Suprapubic skin (tissue), 4 donors: ENCODE measurements around the gene SCN7A.

ENCODE experiments used
- CTCF ChIP-seq, 2 donors: fragments of 200-600 bp in 1 of 2; fragments of 450-650 bp in 1 of 2; sonication (generic) in 1 of 2; IDR thresholded peaks; one replicate each; pipeline ENCODE4 v1.5.1; 2016 to 2019; ENCODE audit warnings: antibody characterized with exemption in 2 of 2, mild to moderate bottlenecking in 1 of 2, moderate library complexity in 1 of 2
- POLR2A ChIP-seq, 2 donors: fragments of 450-650 bp; IDR thresholded peaks; one replicate each; pipeline ENCODE4 v1.6.1; 2017; ENCODE audit warnings: antibody characterized with exemption in 2 of 2, mild to moderate bottlenecking in 2 of 2, moderate library complexity in 2 of 2
- POLR2AphosphoS5 ChIP-seq, 3 donors: sonication (generic); formaldehyde crosslinking; IDR thresholded peaks; one replicate each; pipeline ENCODE4 v1.6.1; 2017; ENCODE audit warnings: antibody characterized with exemption in 3 of 3

DNA sequence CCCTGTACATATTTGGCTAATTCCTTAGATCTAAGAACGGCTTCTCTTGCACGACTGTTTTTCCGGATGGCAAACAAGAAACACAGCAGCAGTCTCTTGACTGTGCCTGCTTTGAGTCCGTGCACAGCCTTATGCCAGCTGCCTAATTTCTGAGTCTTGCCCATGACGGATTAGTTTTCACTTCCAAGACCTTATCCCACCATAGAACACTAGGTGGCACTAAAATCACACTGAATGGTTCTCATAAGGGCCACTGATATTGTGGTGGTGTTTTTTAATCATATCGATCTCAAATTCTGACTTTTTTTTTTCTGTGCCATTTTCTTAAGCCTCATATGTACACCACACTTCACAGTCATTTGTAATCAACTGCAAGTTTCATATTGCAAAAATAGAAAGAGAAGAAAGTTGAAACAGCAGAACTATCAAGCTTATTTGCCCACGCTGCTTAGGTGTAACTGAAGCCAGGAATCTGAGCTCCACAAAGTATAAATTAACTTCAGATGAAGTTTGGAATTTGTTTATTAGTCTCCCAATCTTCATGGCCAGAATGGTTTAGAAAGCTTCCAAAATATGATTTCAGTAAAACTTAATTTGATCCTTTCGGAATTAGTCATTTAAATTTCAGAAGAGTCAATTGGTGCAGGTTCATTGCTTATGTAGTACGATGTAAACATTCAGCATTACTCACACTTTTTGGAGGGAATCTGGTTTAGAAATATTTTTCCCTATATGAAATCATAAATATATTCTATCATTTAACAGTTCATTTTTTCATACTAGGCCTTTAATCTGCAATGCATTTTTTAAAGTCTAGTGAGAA, 45.5 kb upstream of the SCN7A start:
- TF ChIP-seq POLR2A (IDR thresholded peaks at IDR 0.05) (no peak), CTCF (IDR thresholded peaks at IDR 0.05) (peak; percentile 32 to 55), POLR2AphosphoS5 (IDR thresholded peaks at IDR 0.05) (no peak)
